SU-DHL-6 (cell line): ENCODE measurements around the gene BCAR1.

Experiments used
- H2AFZ ChIP-seq: fragments of 200-600 bp; sonication (generic); 2 replicates; pipeline ENCODE4 v1.6.1; 2014; ENCODE audit warnings: low read depth, mild to moderate bottlenecking, moderate library complexity, mixed read lengths, antibody characterized with exemption, low read length; ENCODE audit not compliant: severe bottlenecking
- H3F3A ChIP-seq: fragments of 200-600 bp; shearing (Covaris generic); 2 replicates; pipeline ENCODE4 v1.6.0; 2016; ENCODE audit warnings: antibody characterized with exemption, mild to moderate bottlenecking; ENCODE audit not compliant: insufficient read depth
- H3K27ac ChIP-seq: fragments of 200-600 bp; sonication (generic); 2 replicates; pipeline ENCODE4 v1.5.1; 2016; ENCODE audit warnings: low read depth, mild to moderate bottlenecking, low read length, moderate library complexity, mixed read lengths
- H3K27me3 ChIP-seq: fragments of 200-600 bp; sonication (generic), shearing (Covaris generic); 2 replicates; pipeline ENCODE4 v1.6.0; 2014; ENCODE audit warnings: mild to moderate bottlenecking, low read length
- H3K36me3 ChIP-seq: fragments of 200-600 bp; sonication (generic); 2 replicates; pipeline ENCODE4 v1.6.1; 2014; ENCODE audit warnings: mild to moderate bottlenecking, low read length, mixed read lengths
- H3K4me2 ChIP-seq: fragments of 300-600, 200-600 bp; shearing (Covaris generic), sonication (generic); 2 replicates; pipeline ENCODE4 v1.6.0; 2014; ENCODE audit warnings: low read length, low read depth, mild to moderate bottlenecking; ENCODE audit not compliant: poor library complexity, severe bottlenecking
- H3K4me3 ChIP-seq: fragments of 200-600 bp; sonication (generic); 2 replicates; pipeline ENCODE4 v1.5.1; 2014; ENCODE audit warnings: antibody characterized with exemption, low read length, mild to moderate bottlenecking, mixed read lengths; ENCODE audit not compliant: insufficient read depth, poor library complexity, severe bottlenecking
- H3K79me2 ChIP-seq: fragments of 200-600 bp; sonication (generic); 2 replicates; pipeline ENCODE4 v1.6.1; 2014; ENCODE audit warnings: mild to moderate bottlenecking, low read length, moderate library complexity; ENCODE audit not compliant: insufficient read depth
- H3K9ac ChIP-seq: fragments of 200-600 bp; sonication (generic); 2 replicates; pipeline ENCODE4 v1.7.0; 2014; ENCODE audit warnings: mild to moderate bottlenecking, low read length
- H3K9me2 ChIP-seq: fragments of 200-600 bp; sonication (generic); replicated peaks from 2 replicates; pipeline ENCODE4 v1.6.1; 2014; ENCODE audit warnings: low read length; ENCODE audit not compliant: insufficient read depth
- H3K9me3 ChIP-seq: fragments of 200-600 bp; sonication (generic); 2 replicates; pipeline ENCODE4 v1.6.1; 2014; ENCODE audit warnings: low read length, mixed read lengths; ENCODE audit not compliant: insufficient read depth
- H4K20me1 ChIP-seq: fragments of 200-600 bp; sonication (generic); 2 replicates; pipeline ENCODE4 v1.6.1; 2014; ENCODE audit warnings: low read depth, mild to moderate bottlenecking, antibody characterized with exemption, low read length, moderate library complexity, mixed read lengths
- EZH2phosphoT487 ChIP-seq: fragments of 200-600 bp; sonication (generic), shearing (Covaris generic); conservative IDR thresholded peaks from 2 replicates; pipeline ENCODE4 v1.6.1; 2018; ENCODE audit warnings: mild to moderate bottlenecking, antibody characterized with exemption, low read length, moderate library complexity, mixed read lengths
- TF ChIP-seq, protein P1 (sequence below): fragments of 200-600 bp; sonication (generic); IDR thresholded peaks from one replicate; pipeline ENCODE4 v1.5.1; 2017; ENCODE audit warnings: antibody characterized with exemption, mild to moderate bottlenecking, low read length, moderate library complexity; ENCODE audit not compliant: insufficient read depth, poor library complexity, severe bottlenecking

Gene BCAR1

DNA sequence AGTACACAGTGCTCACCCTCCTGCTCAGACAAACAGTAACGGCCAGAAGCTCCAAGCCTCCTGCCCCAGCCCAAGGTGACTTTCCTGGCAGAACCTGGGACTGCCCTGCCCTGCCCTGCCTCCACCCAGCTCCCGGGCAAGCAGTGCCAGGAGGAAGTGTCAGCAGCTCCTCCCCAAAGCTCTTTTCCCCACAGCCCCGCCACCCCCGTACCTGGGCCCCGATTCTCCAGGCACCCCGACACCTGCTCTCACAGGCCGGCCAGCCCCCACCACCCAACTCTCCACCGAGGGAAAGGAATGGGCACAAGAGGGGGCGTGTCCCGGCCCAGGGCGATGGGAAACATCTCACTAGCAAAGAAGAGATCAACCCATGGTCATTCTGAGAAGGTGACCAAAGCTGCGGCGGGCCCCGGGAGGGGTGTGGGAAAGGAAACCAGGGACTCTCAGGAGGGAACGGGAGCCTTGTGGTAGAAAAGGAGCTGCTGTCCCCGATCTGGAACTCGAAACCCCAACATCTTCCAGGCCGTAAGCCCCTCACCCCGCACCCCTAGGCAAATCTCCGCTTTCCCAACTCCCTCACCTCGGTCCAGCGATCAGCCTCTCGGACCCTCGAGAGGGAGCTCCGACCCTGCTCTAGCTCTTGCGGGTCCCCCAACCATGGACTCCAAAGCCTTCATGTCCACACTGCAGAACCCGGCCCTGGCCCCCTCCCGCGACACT lies 1.2 kb downstream of the BCAR1 start:
- H3K9me2 ChIP-seq = no peaks in the 10 kb centered on the region
- TF ChIP-seq EZH2phosphoT487 = no peak
- TF ChIP-seq, protein P1, sequence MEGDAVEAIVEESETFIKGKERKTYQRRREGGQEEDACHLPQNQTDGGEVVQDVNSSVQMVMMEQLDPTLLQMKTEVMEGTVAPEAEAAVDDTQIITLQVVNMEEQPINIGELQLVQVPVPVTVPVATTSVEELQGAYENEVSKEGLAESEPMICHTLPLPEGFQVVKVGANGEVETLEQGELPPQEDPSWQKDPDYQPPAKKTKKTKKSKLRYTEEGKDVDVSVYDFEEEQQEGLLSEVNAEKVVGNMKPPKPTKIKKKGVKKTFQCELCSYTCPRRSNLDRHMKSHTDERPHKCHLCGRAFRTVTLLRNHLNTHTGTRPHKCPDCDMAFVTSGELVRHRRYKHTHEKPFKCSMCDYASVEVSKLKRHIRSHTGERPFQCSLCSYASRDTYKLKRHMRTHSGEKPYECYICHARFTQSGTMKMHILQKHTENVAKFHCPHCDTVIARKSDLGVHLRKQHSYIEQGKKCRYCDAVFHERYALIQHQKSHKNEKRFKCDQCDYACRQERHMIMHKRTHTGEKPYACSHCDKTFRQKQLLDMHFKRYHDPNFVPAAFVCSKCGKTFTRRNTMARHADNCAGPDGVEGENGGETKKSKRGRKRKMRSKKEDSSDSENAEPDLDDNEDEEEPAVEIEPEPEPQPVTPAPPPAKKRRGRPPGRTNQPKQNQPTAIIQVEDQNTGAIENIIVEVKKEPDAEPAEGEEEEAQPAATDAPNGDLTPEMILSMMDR = no peak
- no peaks in the 10 kb centered on the region for H3K79me2 ChIP-seq
- no peaks in the 10 kb centered on the region for H3K9me3 ChIP-seq
- peak overlapping the region; percentile 91 for H2AFZ ChIP-seq
- no peaks in the 10 kb centered on the region for H4K20me1 ChIP-seq
- H3K27ac ChIP-seq = no peak overlapping the region
- H3F3A ChIP-seq = no peaks in the 10 kb centered on the region
- peak overlapping the region; percentile 77 for H3K9ac ChIP-seq
- peaks cover 3% of the 10 kb centered on the region; the same call in 1 of the 2 replicates for H3K27me3 ChIP-seq
- no peaks in the 10 kb centered on the region for H3K36me3 ChIP-seq
- H3K4me3 ChIP-seq = peak overlapping the region; percentile 96
- H3K4me2 ChIP-seq = peak overlapping the region; percentile 86

DNA sequence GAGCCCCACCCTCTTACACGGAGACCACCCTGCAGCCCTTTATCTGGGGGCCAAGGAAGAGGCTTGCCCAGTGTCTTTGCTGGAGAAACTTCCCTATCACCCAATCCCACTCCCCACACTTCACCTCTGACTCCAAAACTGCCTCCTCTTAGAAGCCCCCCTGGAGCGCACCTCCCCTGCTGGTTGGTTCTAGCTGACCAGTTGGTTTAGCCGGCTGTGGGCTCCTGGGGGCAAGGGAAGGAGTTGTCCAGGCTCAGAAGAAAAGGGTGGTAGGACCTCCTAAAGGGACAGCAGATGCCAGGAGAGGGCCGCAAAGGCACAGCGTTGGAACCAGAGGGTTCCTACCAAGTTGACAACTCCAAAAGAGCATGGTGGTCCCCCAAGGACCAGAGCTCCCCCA lies 2.0 kb downstream of the BCAR1 start:
- TF ChIP-seq, protein P1 = no peak
- no peak for TF ChIP-seq EZH2phosphoT487
- H3K36me3 ChIP-seq = no peaks in the 10 kb centered on the region
- no peak overlapping the region for H3K27ac ChIP-seq
- no peaks in the 10 kb centered on the region for H3K9me2 ChIP-seq
- no peak overlapping the region for H3K9ac ChIP-seq
- no peaks in the 10 kb centered on the region for H3K79me2 ChIP-seq
- no peak overlapping the region for H3K4me3 ChIP-seq
- H3K4me2 ChIP-seq = no peak overlapping the region
- H3K9me3 ChIP-seq = no peaks in the 10 kb centered on the region
- no peaks in the 10 kb centered on the region for H3F3A ChIP-seq
- no peak overlapping the region for H2AFZ ChIP-seq
- H3K27me3 ChIP-seq = peaks cover 3% of the 10 kb centered on the region; the same call in 1 of the 2 replicates
- no peaks in the 10 kb centered on the region for H4K20me1 ChIP-seq

DNA sequence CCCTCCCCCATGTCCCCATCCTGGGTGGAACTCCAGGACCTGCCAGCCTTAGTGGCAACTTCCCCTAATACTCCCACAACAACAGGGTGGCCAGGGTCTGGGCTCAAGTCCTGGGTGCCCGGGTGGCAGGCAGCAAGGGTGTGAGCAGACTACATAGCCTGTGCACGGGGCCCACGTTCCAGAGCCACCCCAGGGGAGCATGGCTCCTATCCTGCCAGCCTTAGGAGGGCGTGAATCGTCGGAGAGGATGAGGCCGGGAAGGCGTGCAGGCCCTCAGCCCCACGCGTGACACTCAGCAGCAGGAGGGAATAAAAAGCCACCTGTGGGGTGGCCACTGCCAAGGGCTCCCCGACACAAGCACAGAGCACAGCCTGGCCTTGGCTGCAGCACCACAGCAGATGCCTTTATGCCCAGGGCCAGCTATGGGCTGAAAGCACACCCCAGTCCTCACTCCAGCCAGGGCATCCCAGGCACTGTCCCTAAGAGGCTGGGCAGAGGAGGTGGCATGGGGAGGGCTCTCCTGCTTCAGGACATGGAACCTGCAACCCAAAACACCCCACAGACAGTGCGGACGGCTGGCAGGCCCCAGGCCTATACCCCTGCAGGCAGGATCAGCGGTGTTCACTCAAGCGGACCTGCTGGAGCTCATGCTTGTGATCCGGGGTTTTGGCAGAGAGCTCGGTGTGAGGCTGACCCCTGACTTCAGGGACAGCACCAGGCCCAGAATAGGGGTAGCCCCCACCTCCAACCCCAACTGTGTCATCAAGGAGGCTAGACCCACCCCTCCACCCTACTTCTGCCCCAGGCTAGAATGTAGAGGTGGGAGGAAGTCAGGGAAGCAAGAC lies 2.7 kb downstream of the BCAR1 start:
- Histone ChIP-seq H3K79me2 (no peaks in the 10 kb centered on the region), H3K27ac (no peak overlapping the region)
- no peak for TF ChIP-seq EZH2phosphoT487
- TF ChIP-seq, protein P1 = no peak

More for the DNA sequence above, 2.7 kb downstream of the BCAR1 start:
- no peaks in the 10 kb centered on the region for H3K9me2 ChIP-seq
- H3K9ac ChIP-seq = no peak overlapping the region
- no peak overlapping the region for H3K4me2 ChIP-seq
- no peaks in the 10 kb centered on the region for H3K9me3 ChIP-seq
- peaks cover 3% of the 10 kb centered on the region; the same call in 1 of the 2 replicates for H3K27me3 ChIP-seq
- no peak overlapping the region for H2AFZ ChIP-seq
- H4K20me1 ChIP-seq = no peaks in the 10 kb centered on the region
- H3F3A ChIP-seq = no peaks in the 10 kb centered on the region
- no peaks in the 10 kb centered on the region for H3K36me3 ChIP-seq
- H3K4me3 ChIP-seq = no peak overlapping the region
